Mesendoderm (in vitro differentiated cells): ENCODE data around the gene TNFAIP8L1.
"Not testable (repeated sequence)": the region's sequence is repeated elsewhere in the genome, so short reads cannot be mapped to it uniquely, and the experiment has no call there.

ENCODE experiments used
- DNase-seq: peaks from one replicate; pipeline ENCODE4 v3.0.0; 2013
- H2AK5ac ChIP-seq: 2 replicates; pipeline ENCODE4 v1.6.1; 2013; ENCODE audit warnings: low read length, inconsistent platforms
- H2BK120ac ChIP-seq: 2 replicates; pipeline ENCODE4 v1.6.1; 2013; ENCODE audit warnings: low read depth, mild to moderate bottlenecking, low read length, moderate library complexity, mixed read lengths
- H2BK15ac ChIP-seq: replicated peaks from 2 replicates; pipeline ENCODE4 v1.6.1; 2013; ENCODE audit warnings: low read depth, mild to moderate bottlenecking, moderate library complexity
- H2BK5ac ChIP-seq: 2 replicates; pipeline ENCODE4 v1.6.1; 2013; ENCODE audit warnings: low read length, inconsistent platforms
- H3K18ac ChIP-seq: 2 replicates; pipeline ENCODE4 v1.6.1; 2013; ENCODE audit warnings: mild to moderate bottlenecking, low read length, mixed read lengths
- H3K23ac ChIP-seq: one replicate; pipeline ENCODE4 v1.6.1; 2013; ENCODE audit warnings: low read length
- H3K27ac ChIP-seq: 2 replicates; pipeline ENCODE4 v1.5.1; 2013; ENCODE audit warnings: low read depth, mild to moderate bottlenecking, inconsistent platforms, low read length, moderate library complexity
- H3K27me3 ChIP-seq: 2 replicates; pipeline ENCODE4 v1.6.1; 2013; ENCODE audit warnings: low read length, control low read depth, mild to moderate bottlenecking, inconsistent platforms; ENCODE audit not compliant: insufficient read depth, poor library complexity
- H3K36me3 ChIP-seq: 2 replicates; pipeline ENCODE4 v1.6.1; 2013; ENCODE audit warnings: low read length, inconsistent platforms; ENCODE audit not compliant: control insufficient read depth, insufficient read depth
- H3K4ac ChIP-seq: one replicate; pipeline ENCODE4 v1.6.1; 2013; ENCODE audit warnings: low read depth, mild to moderate bottlenecking, low read length, moderate library complexity
- H3K4me1 ChIP-seq: 2 replicates; pipeline ENCODE4 v1.6.1; 2013; ENCODE audit warnings: low read depth, low read length, inconsistent platforms; ENCODE audit not compliant: control insufficient read depth
- H3K4me2 ChIP-seq: 2 replicates; pipeline ENCODE4 v1.6.1; 2013; ENCODE audit warnings: low read length
- H3K4me3 ChIP-seq: 2 replicates; pipeline ENCODE4 v1.5.1; 2013; ENCODE audit warnings: mild to moderate bottlenecking, low read length
- H3K56ac ChIP-seq: one replicate; pipeline ENCODE4 v1.6.1; 2013; ENCODE audit warnings: low read length
- H3K79me1 ChIP-seq: 2 replicates; pipeline ENCODE4 v1.6.1; 2013; ENCODE audit warnings: low read length, inconsistent platforms
- H3K79me2 ChIP-seq: 2 replicates; pipeline ENCODE4 v1.6.1; 2013; ENCODE audit warnings: mild to moderate bottlenecking, low read length; ENCODE audit not compliant: control insufficient read depth, insufficient read depth
- H3K9ac ChIP-seq: 2 replicates; pipeline ENCODE4 v1.6.1; 2013; ENCODE audit warnings: low read length, inconsistent platforms
- H4K5ac ChIP-seq: one replicate; pipeline ENCODE4 v1.6.1; 2013; ENCODE audit warnings: low read length
- H4K8ac ChIP-seq: one replicate; pipeline ENCODE4 v1.6.1; 2013; ENCODE audit warnings: low read depth, mild to moderate bottlenecking, control low read depth, low read length, moderate library complexity
- WGBS: extraction: QIAGEN DNeasy Blood & Tissue Kit; methylation state at CpG from one replicate; pipeline ENCODE4 v1.1.7; 2013; ENCODE audit warnings: low lambda C conversion rate, missing lambda C conversion rate; ENCODE audit not compliant: insufficient coverage; ENCODE audit errors: extremely low coverage; 5-methylcytosine and 5-hydroxymethylcytosine counted together

The TNFAIP8L1 gene

GRCh38 chr19:4593409-4593851 lies 45.9 kb upstream of the TNFAIP8L1 start:
- Histone ChIP-seq H3K9ac (no peak overlapping the region), H3K56ac (no peak overlapping the region), H3K79me1 (no peaks in the 10 kb centered on the region), H3K27me3 (no peaks in the 10 kb centered on the region), H3K4me3 (no peak overlapping the region), H2BK5ac (no peak overlapping the region), H3K4me2 (no peak overlapping the region), H2BK15ac (no peak overlapping the region), H3K4me1 (no peaks in the 10 kb centered on the region), H3K23ac (no peak overlapping the region), H3K27ac (no peak overlapping the region), H4K5ac (no peak overlapping the region), H3K18ac (no peak overlapping the region), H3K36me3 (no peaks in the 10 kb centered on the region), H2BK120ac (no peak overlapping the region), H4K8ac (no peak overlapping the region), H2AK5ac (no peak overlapping the region), H3K79me2 (no peaks in the 10 kb centered on the region), H3K4ac (no peak overlapping the region)
- no peak for DNase-seq
- no CpG with 5 or more reads among the region's 6 CpGs for whole genome bisulfite sequencing

GRCh38 chr19:4594201-4594600 lies 45.1 kb upstream of the TNFAIP8L1 start:
- H2BK120ac ChIP-seq, result no peak overlapping the region
- H2BK5ac ChIP-seq, result no peak overlapping the region
- DNase-seq, result no peak
- no peak overlapping the region for H3K27ac ChIP-seq
- no peaks in the 10 kb centered on the region for H3K27me3 ChIP-seq
- no peaks in the 10 kb centered on the region for H3K36me3 ChIP-seq
- H4K8ac ChIP-seq, result no peak overlapping the region
- no CpG with 5 or more reads among the region's 9 CpGs for WGBS
- no peak overlapping the region for H3K56ac ChIP-seq
- H2BK15ac ChIP-seq, result no peak overlapping the region
- no peaks in the 10 kb centered on the region for H3K79me1 ChIP-seq
- no peak overlapping the region for H3K18ac ChIP-seq
- no peak overlapping the region for H3K4me3 ChIP-seq
- H4K5ac ChIP-seq, result no peak overlapping the region
- no peaks in the 10 kb centered on the region for H3K79me2 ChIP-seq
- no peak overlapping the region for H3K9ac ChIP-seq
- no peak overlapping the region for H3K4ac ChIP-seq
- H2AK5ac ChIP-seq, result no peak overlapping the region
- no peak overlapping the region for H3K4me2 ChIP-seq
- no peaks in the 10 kb centered on the region for H3K4me1 ChIP-seq
- H3K23ac ChIP-seq, result no peak overlapping the region

- H2BK15ac ChIP-seq, DNase-seq, H2BK120ac ChIP-seq, H3K79me1 ChIP-seq, H3K9ac ChIP-seq, H4K8ac ChIP-seq, H3K4me2 ChIP-seq, H3K23ac ChIP-seq, H3K18ac ChIP-seq, H4K5ac ChIP-seq, H3K79me2 ChIP-seq, H3K4me3 ChIP-seq, H3K27ac ChIP-seq, H3K36me3 ChIP-seq, H3K56ac ChIP-seq, H3K4ac ChIP-seq, H2AK5ac ChIP-seq, H3K4me1 ChIP-seq, H2BK5ac ChIP-seq, H3K27me3 ChIP-seq: not testable (repeated sequence)
- no CpG with 5 or more reads among the region's 9 CpGs for WGBS
Measured at GRCh38 chr19:4595158-4595557, 44.2 kb upstream of the TNFAIP8L1 start.

- Histone ChIP-seq H3K4ac (no peak overlapping the region), H3K18ac (no peak overlapping the region), H2AK5ac (no peak overlapping the region), H3K36me3 (no peaks in the 10 kb centered on the region), H2BK15ac (no peak overlapping the region), H2BK120ac (no peak overlapping the region), H3K27ac (no peak overlapping the region), H3K23ac (no peak overlapping the region), H3K4me1 (no peaks in the 10 kb centered on the region), H3K27me3 (no peaks in the 10 kb centered on the region), H3K79me2 (no peaks in the 10 kb centered on the region), H2BK5ac (no peak overlapping the region), H3K9ac (no peak overlapping the region), H3K56ac (no peak overlapping the region), H4K5ac (no peak overlapping the region), H3K79me1 (no peaks in the 10 kb centered on the region), H3K4me2 (no peak overlapping the region), H3K4me3 (no peak overlapping the region), H4K8ac (no peak overlapping the region)
- WGBS, result no CpG with 5 or more reads among the region's 21 CpGs
- DNase-seq, result no peak
Measured at GRCh38 chr19:4596033-4596904, 43.0 kb upstream of the TNFAIP8L1 start.

GRCh38 chr19:4597278-4597974 lies 41.9 kb upstream of the TNFAIP8L1 start:
- WGBS, result no CpG with 5 or more reads among the region's 27 CpGs
- H2BK5ac ChIP-seq, result no peak overlapping the region
- no peak overlapping the region for H3K4me3 ChIP-seq
- no peak overlapping the region for H3K56ac ChIP-seq
- H3K4me2 ChIP-seq, result peak overlapping the region; percentile 1
- H2BK120ac ChIP-seq, result no peak overlapping the region
- no peaks in the 10 kb centered on the region for H3K36me3 ChIP-seq
- H3K27ac ChIP-seq, result no peak overlapping the region
- H3K9ac ChIP-seq, result no peak overlapping the region
- no peak overlapping the region for H4K8ac ChIP-seq
- no peak for DNase-seq
- no peak overlapping the region for H3K18ac ChIP-seq
- no peak overlapping the region for H3K4ac ChIP-seq
- no peak overlapping the region for H2AK5ac ChIP-seq
- no peak overlapping the region for H3K23ac ChIP-seq
- no peaks in the 10 kb centered on the region for H3K79me1 ChIP-seq
- no peaks in the 10 kb centered on the region for H3K4me1 ChIP-seq
- no peak overlapping the region for H4K5ac ChIP-seq
- no peak overlapping the region for H2BK15ac ChIP-seq
- H3K27me3 ChIP-seq, result no peaks in the 10 kb centered on the region
- no peaks in the 10 kb centered on the region for H3K79me2 ChIP-seq
